ENCODE results near the gene AXIN1. TPM values are rescaled to one million over a fixed set of nuclear protein-coding genes. Genes with fewer than 3 reads are reported as not detected.
"Not testable (repeated sequence)": the region's sequence is repeated elsewhere in the genome, so short reads cannot be mapped to it uniquely, and the experiment has no call there.

AXIN1 gene
- total RNA-seq, 1 donor from 2014 or later, result 27.0 TPM

- peaks cover 35% of the 10 kb centered on the region for H3K36me3 Mint-ChIP-seq (ENCODE audit: low read depth, unreplicated experiment)
- no peak overlapping the region for H3K4me3 Mint-ChIP-seq (ENCODE audit: unreplicated experiment)
- no peaks in the 10 kb centered on the region for H3K9me3 Mint-ChIP-seq (ENCODE audit: unreplicated experiment)
- Histone ChIP-seq H3K27me3 (ENCODE audit: insufficient read depth, low read length) (no peaks in the 10 kb centered on the region), H3K9me3 (ENCODE audit: insufficient read depth, low read depth, low read length) (no peaks in the 10 kb centered on the region), H3K4me1 (ENCODE audit: insufficient read depth, low read length) (no peaks in the 10 kb centered on the region), H4K20me1 (ENCODE audit: insufficient read depth, low read length) (no peaks in the 10 kb centered on the region), H3K4me2 (ENCODE audit: low read length) (no peak overlapping the region), H3K9ac (ENCODE audit: low read length) (no peak overlapping the region), H2AFZ (ENCODE audit: low read depth, low read length) (no peak overlapping the region), H3K36me3 (ENCODE audit: insufficient read depth, low read length) (peaks cover 2% of the 10 kb centered on the region), H3K27ac (ENCODE audit: low read depth, low read length) (no peak overlapping the region), H3K79me2 (ENCODE audit: insufficient read depth, low read length) (no peaks in the 10 kb centered on the region), H3K4me3 (ENCODE audit: insufficient read depth, low read depth, low read length) (no peak overlapping the region)
- no peaks in the 10 kb centered on the region for H3K27me3 Mint-ChIP-seq (ENCODE audit: low read depth, unreplicated experiment)
- DNase-seq (ENCODE audit: low read depth) (no peak), FAIRE-seq (no peak)
- no peak overlapping the region for H3K27ac Mint-ChIP-seq (ENCODE audit: unreplicated experiment)
- H3K4me1 Mint-ChIP-seq (ENCODE audit: low read depth, unreplicated experiment), result no peaks in the 10 kb centered on the region
- no peak for TF ChIP-seq EZH2 (IDR thresholded peaks at IDR 0.05; ENCODE audit: insufficient read depth, low read length)
- TF ChIP-seq, protein P1, sequence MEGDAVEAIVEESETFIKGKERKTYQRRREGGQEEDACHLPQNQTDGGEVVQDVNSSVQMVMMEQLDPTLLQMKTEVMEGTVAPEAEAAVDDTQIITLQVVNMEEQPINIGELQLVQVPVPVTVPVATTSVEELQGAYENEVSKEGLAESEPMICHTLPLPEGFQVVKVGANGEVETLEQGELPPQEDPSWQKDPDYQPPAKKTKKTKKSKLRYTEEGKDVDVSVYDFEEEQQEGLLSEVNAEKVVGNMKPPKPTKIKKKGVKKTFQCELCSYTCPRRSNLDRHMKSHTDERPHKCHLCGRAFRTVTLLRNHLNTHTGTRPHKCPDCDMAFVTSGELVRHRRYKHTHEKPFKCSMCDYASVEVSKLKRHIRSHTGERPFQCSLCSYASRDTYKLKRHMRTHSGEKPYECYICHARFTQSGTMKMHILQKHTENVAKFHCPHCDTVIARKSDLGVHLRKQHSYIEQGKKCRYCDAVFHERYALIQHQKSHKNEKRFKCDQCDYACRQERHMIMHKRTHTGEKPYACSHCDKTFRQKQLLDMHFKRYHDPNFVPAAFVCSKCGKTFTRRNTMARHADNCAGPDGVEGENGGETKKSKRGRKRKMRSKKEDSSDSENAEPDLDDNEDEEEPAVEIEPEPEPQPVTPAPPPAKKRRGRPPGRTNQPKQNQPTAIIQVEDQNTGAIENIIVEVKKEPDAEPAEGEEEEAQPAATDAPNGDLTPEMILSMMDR (IDR thresholded peaks at IDR 0.05; ENCODE audit: insufficient read depth, low read depth, low read length), result no peak
These were observed 92.2 kb downstream of the AXIN1 start for GRCh38 chr16:260326-260725.

DNA sequence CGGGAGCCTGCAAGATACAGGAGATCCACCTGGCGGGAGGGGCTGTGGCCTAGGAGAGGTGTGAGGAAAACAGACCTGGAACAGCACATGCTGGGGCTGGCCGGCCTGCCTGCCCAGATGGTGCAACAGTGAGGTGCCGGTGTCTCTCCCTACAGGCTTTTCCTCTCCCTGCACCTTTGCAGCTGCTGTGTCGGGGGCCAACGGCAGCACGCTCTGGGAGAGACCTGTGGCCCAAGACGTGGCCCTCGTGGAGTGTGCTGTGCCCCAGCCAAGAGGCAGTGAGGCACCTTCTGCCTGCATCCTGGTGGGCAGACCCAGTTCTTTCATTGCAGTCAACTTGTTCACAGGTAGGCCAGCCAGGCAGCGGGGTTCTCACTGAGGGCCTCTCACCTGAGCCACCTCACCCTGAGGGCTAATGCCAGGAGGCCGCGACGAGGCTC is 92.7 kb downstream of the AXIN1 start:
- no peak for DNase-seq (ENCODE audit: low read depth)
- H2AFZ ChIP-seq (ENCODE audit: low read depth, low read length), result no peak overlapping the region
- H3K79me2 ChIP-seq (ENCODE audit: insufficient read depth, low read length), result no peaks in the 10 kb centered on the region
- Mint-ChIP-seq H3K27ac (ENCODE audit: unreplicated experiment) (no peak overlapping the region), H3K4me1 (ENCODE audit: low read depth, unreplicated experiment) (no peaks in the 10 kb centered on the region), H3K27me3 (ENCODE audit: low read depth, unreplicated experiment) (no peaks in the 10 kb centered on the region), H3K36me3 (ENCODE audit: low read depth, unreplicated experiment) (peaks cover 33% of the 10 kb centered on the region), H3K4me3 (ENCODE audit: unreplicated experiment) (no peak overlapping the region), H3K9me3 (ENCODE audit: unreplicated experiment) (no peaks in the 10 kb centered on the region)
- peaks cover 2% of the 10 kb centered on the region for H3K36me3 ChIP-seq (ENCODE audit: insufficient read depth, low read length)
- H3K4me3 ChIP-seq (ENCODE audit: insufficient read depth, low read depth, low read length), result no peak overlapping the region
- no peak overlapping the region for H3K4me2 ChIP-seq (ENCODE audit: low read length)
- H4K20me1 ChIP-seq (ENCODE audit: insufficient read depth, low read length), result no peaks in the 10 kb centered on the region
- no peaks in the 10 kb centered on the region for H3K4me1 ChIP-seq (ENCODE audit: insufficient read depth, low read length)
- no peak for FAIRE-seq
- no peak overlapping the region for H3K9ac ChIP-seq (ENCODE audit: low read length)
- H3K9me3 ChIP-seq (ENCODE audit: insufficient read depth, low read depth, low read length), result no peaks in the 10 kb centered on the region
- H3K27ac ChIP-seq (ENCODE audit: low read depth, low read length), result no peak overlapping the region
- TF ChIP-seq, protein P1 (IDR thresholded peaks at IDR 0.05; ENCODE audit: insufficient read depth, low read depth, low read length), result no peak
- TF ChIP-seq EZH2 (IDR thresholded peaks at IDR 0.05; ENCODE audit: insufficient read depth, low read length), result no peak
- H3K27me3 ChIP-seq (ENCODE audit: insufficient read depth, low read length), result no peaks in the 10 kb centered on the region

GRCh38 chr16:259226-259625 is 93.3 kb downstream of the AXIN1 start:
- Mint-ChIP-seq H3K4me1 (ENCODE audit: low read depth, unreplicated experiment) (no peaks in the 10 kb centered on the region), H3K27ac (ENCODE audit: unreplicated experiment) (no peak overlapping the region), H3K9me3 (ENCODE audit: unreplicated experiment) (no peaks in the 10 kb centered on the region), H3K36me3 (ENCODE audit: low read depth, unreplicated experiment) (peaks cover 33% of the 10 kb centered on the region), H3K4me3 (ENCODE audit: unreplicated experiment) (no peak overlapping the region), H3K27me3 (ENCODE audit: low read depth, unreplicated experiment) (no peaks in the 10 kb centered on the region)
- H4K20me1 ChIP-seq (ENCODE audit: insufficient read depth, low read length), result no peaks in the 10 kb centered on the region
- no peak overlapping the region for H3K9ac ChIP-seq (ENCODE audit: low read length)
- no peak overlapping the region for H3K4me2 ChIP-seq (ENCODE audit: low read length)
- no peaks in the 10 kb centered on the region for H3K27me3 ChIP-seq (ENCODE audit: insufficient read depth, low read length)
- H3K79me2 ChIP-seq (ENCODE audit: insufficient read depth, low read length), result no peaks in the 10 kb centered on the region
- H3K27ac ChIP-seq (ENCODE audit: low read depth, low read length), result no peak overlapping the region
- H3K9me3 ChIP-seq (ENCODE audit: insufficient read depth, low read depth, low read length), result no peaks in the 10 kb centered on the region
- H3K4me3 ChIP-seq (ENCODE audit: insufficient read depth, low read depth, low read length), result no peak overlapping the region
- H3K4me1 ChIP-seq (ENCODE audit: insufficient read depth, low read length), result no peaks in the 10 kb centered on the region
- peaks cover 2% of the 10 kb centered on the region for H3K36me3 ChIP-seq (ENCODE audit: insufficient read depth, low read length)
- no peak overlapping the region for H2AFZ ChIP-seq (ENCODE audit: low read depth, low read length)
- no peak for FAIRE-seq
- DNase-seq (ENCODE audit: low read depth), result no peak
- TF ChIP-seq, protein P1 (IDR thresholded peaks at IDR 0.05; ENCODE audit: insufficient read depth, low read depth, low read length), result no peak
- no peak for TF ChIP-seq EZH2 (IDR thresholded peaks at IDR 0.05; ENCODE audit: insufficient read depth, low read length)

GRCh38 chr16:258091-258490 is 94.4 kb downstream of the AXIN1 start:
- H3K27ac Mint-ChIP-seq (ENCODE audit: unreplicated experiment); H3K4me3 ChIP-seq (ENCODE audit: insufficient read depth, low read depth, low read length); FAIRE-seq; H3K9ac ChIP-seq (ENCODE audit: low read length); H3K4me1 ChIP-seq (ENCODE audit: insufficient read depth, low read length); H3K4me2 ChIP-seq (ENCODE audit: low read length); H3K4me3 Mint-ChIP-seq (ENCODE audit: unreplicated experiment); H3K79me2 ChIP-seq (ENCODE audit: insufficient read depth, low read length); H3K9me3 ChIP-seq (ENCODE audit: insufficient read depth, low read depth, low read length); H3K36me3 ChIP-seq (ENCODE audit: insufficient read depth, low read length); H3K27me3 Mint-ChIP-seq (ENCODE audit: low read depth, unreplicated experiment); H4K20me1 ChIP-seq (ENCODE audit: insufficient read depth, low read length); H3K27ac ChIP-seq (ENCODE audit: low read depth, low read length); H2AFZ ChIP-seq (ENCODE audit: low read depth, low read length); H3K27me3 ChIP-seq (ENCODE audit: insufficient read depth, low read length); DNase-seq (ENCODE audit: low read depth); H3K9me3 Mint-ChIP-seq (ENCODE audit: unreplicated experiment); H3K4me1 Mint-ChIP-seq (ENCODE audit: low read depth, unreplicated experiment): not testable (repeated sequence)
- H3K36me3 Mint-ChIP-seq (ENCODE audit: low read depth, unreplicated experiment), result peaks cover 33% of the 10 kb centered on the region
